Measurements from ENCODE around the gene PPP3CA.

The PPP3CA gene

GRCh38 chr4:101055392-101055791 is 291.9 kb downstream of the PPP3CA start:
- no peaks in the 10 kb centered on the region for H3K79me1 ChIP-seq (ENCODE audit: low read length)
- H2BK5ac ChIP-seq (ENCODE audit: low read length) = no peak overlapping the region
- no peak overlapping the region for H2AK5ac ChIP-seq (ENCODE audit: low read length)
- H3K79me2 ChIP-seq (ENCODE audit: control insufficient read depth, insufficient read depth, low read length) = no peaks in the 10 kb centered on the region
- no peak overlapping the region for H3K9ac ChIP-seq (ENCODE audit: low read length)
- H2BK120ac ChIP-seq (ENCODE audit: low read depth, low read length) = no peak overlapping the region
- no peak overlapping the region for H3K18ac ChIP-seq (ENCODE audit: low read length)
- no peaks in the 10 kb centered on the region for H3K27me3 ChIP-seq (ENCODE audit: insufficient read depth, low read length, poor library complexity)
- H4K8ac ChIP-seq (ENCODE audit: low read depth, low read length) = no peak overlapping the region
- no peak for DNase-seq
- H3K36me3 ChIP-seq (ENCODE audit: control insufficient read depth, insufficient read depth, low read length) = no peaks in the 10 kb centered on the region
- H3K4me1 ChIP-seq (ENCODE audit: control insufficient read depth, low read depth, low read length) = no peaks in the 10 kb centered on the region
- H3K23ac ChIP-seq (ENCODE audit: low read length) = no peak overlapping the region
- no peak overlapping the region for H3K4me3 ChIP-seq (ENCODE audit: low read length)
- H3K27ac ChIP-seq (ENCODE audit: low read depth, low read length) = no peak overlapping the region
- no peak overlapping the region for H3K56ac ChIP-seq (ENCODE audit: low read length)
- no peak overlapping the region for H3K4ac ChIP-seq (ENCODE audit: low read depth, low read length)
- no peak overlapping the region for H4K5ac ChIP-seq (ENCODE audit: low read length)
- no peak overlapping the region for H3K4me2 ChIP-seq (ENCODE audit: low read length)
- no CpG with 5 or more reads among the region's 2 CpGs for WGBS (ENCODE audit: extremely low coverage, insufficient coverage, low lambda C conversion rate)
- no peak overlapping the region for H2BK15ac ChIP-seq (replicated peaks; ENCODE audit: low read depth)

- H3K23ac ChIP-seq (ENCODE audit: low read length) = no peak overlapping the region
These were observed 296.5 kb downstream of the PPP3CA start for GRCh38 chr4:101050837-101051205.

DNA sequence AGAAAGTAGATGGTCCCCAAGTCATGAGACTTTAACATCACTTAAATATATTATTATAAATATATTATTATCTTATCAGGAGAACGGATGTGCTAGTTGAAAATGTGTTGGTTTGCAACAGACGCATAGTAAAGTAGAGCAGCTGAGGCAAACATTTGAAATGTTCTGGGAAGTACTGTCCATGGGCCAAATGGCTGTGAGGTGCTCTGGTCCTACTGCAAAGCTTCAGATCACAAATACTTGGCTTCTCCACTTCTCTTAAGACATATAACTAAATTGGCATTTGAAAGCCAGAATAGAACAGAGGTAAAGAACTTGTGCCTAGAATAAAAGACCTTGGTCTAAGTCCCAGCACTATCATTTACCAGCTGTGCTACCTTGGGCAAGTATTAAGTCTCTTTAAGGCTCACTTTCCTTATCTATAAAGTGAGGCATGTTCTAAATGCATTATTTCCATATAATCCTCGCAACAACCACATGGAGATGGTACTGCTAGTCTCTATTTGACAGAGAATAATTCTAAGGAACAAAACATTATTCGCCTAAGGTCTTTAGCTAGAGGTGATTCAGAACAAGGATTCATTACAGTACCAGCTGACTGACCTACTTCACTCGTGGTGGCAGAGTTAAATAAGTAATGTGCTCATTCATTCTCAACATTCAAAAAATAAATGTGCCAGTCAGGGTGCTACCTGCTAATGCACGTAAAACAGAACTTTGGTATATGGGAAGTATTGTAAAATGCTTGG is 297.1 kb downstream of the PPP3CA start:
- Histone ChIP-seq H2BK5ac (ENCODE audit: low read length) (no peak overlapping the region), H3K4me1 (ENCODE audit: control insufficient read depth, low read depth, low read length) (peaks cover 3% of the 10 kb centered on the region), H3K23ac (ENCODE audit: low read length) (no peak overlapping the region), H3K4ac (ENCODE audit: low read depth, low read length) (no peak overlapping the region), H3K4me2 (ENCODE audit: low read length) (no peak overlapping the region), H3K27ac (ENCODE audit: low read depth, low read length) (no peak overlapping the region), H3K79me1 (ENCODE audit: low read length) (no peaks in the 10 kb centered on the region), H3K36me3 (ENCODE audit: control insufficient read depth, insufficient read depth, low read length) (no peaks in the 10 kb centered on the region), H4K5ac (ENCODE audit: low read length) (no peak overlapping the region), H3K27me3 (ENCODE audit: insufficient read depth, low read length, poor library complexity) (no peaks in the 10 kb centered on the region), H2AK5ac (ENCODE audit: low read length) (no peak overlapping the region), H4K8ac (ENCODE audit: low read depth, low read length) (no peak overlapping the region), H3K56ac (ENCODE audit: low read length) (no peak overlapping the region), H2BK15ac (replicated peaks; ENCODE audit: low read depth) (no peak overlapping the region), H3K9ac (ENCODE audit: low read length) (no peak overlapping the region), H3K4me3 (ENCODE audit: low read length) (no peak overlapping the region), H3K79me2 (ENCODE audit: control insufficient read depth, insufficient read depth, low read length) (no peaks in the 10 kb centered on the region), H3K18ac (ENCODE audit: low read length) (no peak overlapping the region), H2BK120ac (ENCODE audit: low read depth, low read length) (no peak overlapping the region)
- WGBS (ENCODE audit: extremely low coverage, insufficient coverage, low lambda C conversion rate) = no CpG with 5 or more reads among the region's 6 CpGs
- no peak for DNase-seq

More at GRCh38 chr4:101050837-101051205, 296.5 kb downstream of the PPP3CA start:
- Histone ChIP-seq H2BK120ac (ENCODE audit: low read depth, low read length) (no peak overlapping the region), H2AK5ac (ENCODE audit: low read length) (no peak overlapping the region), H3K4me2 (ENCODE audit: low read length) (no peak overlapping the region), H3K18ac (ENCODE audit: low read length) (no peak overlapping the region), H4K8ac (ENCODE audit: low read depth, low read length) (no peak overlapping the region), H4K5ac (ENCODE audit: low read length) (no peak overlapping the region), H3K79me2 (ENCODE audit: control insufficient read depth, insufficient read depth, low read length) (no peaks in the 10 kb centered on the region), H3K9ac (ENCODE audit: low read length) (no peak overlapping the region), H3K27me3 (ENCODE audit: insufficient read depth, low read length, poor library complexity) (no peaks in the 10 kb centered on the region), H3K4me1 (ENCODE audit: control insufficient read depth, low read depth, low read length) (peaks cover 3% of the 10 kb centered on the region), H2BK15ac (replicated peaks; ENCODE audit: low read depth) (no peak overlapping the region), H3K4me3 (ENCODE audit: low read length) (no peak overlapping the region), H3K27ac (ENCODE audit: low read depth, low read length) (no peak overlapping the region), H3K56ac (ENCODE audit: low read length) (no peak overlapping the region), H2BK5ac (ENCODE audit: low read length) (no peak overlapping the region), H3K4ac (ENCODE audit: low read depth, low read length) (no peak overlapping the region), H3K36me3 (ENCODE audit: control insufficient read depth, insufficient read depth, low read length) (no peaks in the 10 kb centered on the region), H3K79me1 (ENCODE audit: low read length) (no peaks in the 10 kb centered on the region)
- DNase-seq = no peak
- no CpG with 5 or more reads among the region's 2 CpGs for WGBS (ENCODE audit: extremely low coverage, insufficient coverage, low lambda C conversion rate)

GRCh38 chr4:101049549-101050001 is 297.8 kb downstream of the PPP3CA start:
- Histone ChIP-seq H2BK15ac (replicated peaks; ENCODE audit: low read depth) (no peak overlapping the region), H3K27ac (ENCODE audit: low read depth, low read length) (no peak overlapping the region), H3K4me2 (ENCODE audit: low read length) (no peak overlapping the region), H3K79me1 (ENCODE audit: low read length) (no peaks in the 10 kb centered on the region), H2AK5ac (ENCODE audit: low read length) (no peak overlapping the region), H3K4ac (ENCODE audit: low read depth, low read length) (no peak overlapping the region), H3K27me3 (ENCODE audit: insufficient read depth, low read length, poor library complexity) (no peaks in the 10 kb centered on the region), H4K8ac (ENCODE audit: low read depth, low read length) (no peak overlapping the region), H3K36me3 (ENCODE audit: control insufficient read depth, insufficient read depth, low read length) (no peaks in the 10 kb centered on the region), H3K23ac (ENCODE audit: low read length) (no peak overlapping the region), H3K18ac (ENCODE audit: low read length) (no peak overlapping the region), H2BK120ac (ENCODE audit: low read depth, low read length) (no peak overlapping the region), H4K5ac (ENCODE audit: low read length) (no peak overlapping the region), H3K4me3 (ENCODE audit: low read length) (no peak overlapping the region), H2BK5ac (ENCODE audit: low read length) (no peak overlapping the region), H3K56ac (ENCODE audit: low read length) (no peak overlapping the region), H3K79me2 (ENCODE audit: control insufficient read depth, insufficient read depth, low read length) (no peaks in the 10 kb centered on the region), H3K4me1 (ENCODE audit: control insufficient read depth, low read depth, low read length) (peaks cover 3% of the 10 kb centered on the region), H3K9ac (ENCODE audit: low read length) (no peak overlapping the region)
- DNase-seq = no peak
- WGBS (ENCODE audit: extremely low coverage, insufficient coverage, low lambda C conversion rate) = no CpG with 5 or more reads among the region's 5 CpGs

DNA sequence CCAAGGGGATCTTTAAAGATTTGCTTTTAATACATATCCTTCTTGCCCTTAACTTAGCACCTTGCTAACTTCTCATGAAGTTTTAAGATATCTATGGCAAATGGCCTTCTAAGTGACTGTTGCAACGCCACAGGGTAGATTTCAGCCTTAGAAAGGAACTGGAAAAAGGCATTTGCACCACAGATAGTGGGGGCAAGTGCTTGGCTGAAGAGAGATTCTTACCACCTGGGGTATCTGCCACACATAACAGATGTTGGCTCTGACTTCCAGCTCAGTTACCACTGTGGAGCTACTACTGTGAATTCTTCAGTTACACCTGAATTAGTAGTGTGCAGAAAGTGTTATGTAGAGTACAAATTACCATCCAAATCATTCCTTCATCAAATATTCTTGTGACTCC is 302.6 kb downstream of the PPP3CA start:
- H3K4me2 ChIP-seq (ENCODE audit: low read length) = no peak overlapping the region
- no peak overlapping the region for H2AK5ac ChIP-seq (ENCODE audit: low read length)
- no peak overlapping the region for H3K9ac ChIP-seq (ENCODE audit: low read length)
- H3K4me3 ChIP-seq (ENCODE audit: low read length) = no peak overlapping the region
- H3K18ac ChIP-seq (ENCODE audit: low read length) = no peak overlapping the region
- no peak overlapping the region for H3K23ac ChIP-seq (ENCODE audit: low read length)
- H3K79me1 ChIP-seq (ENCODE audit: low read length) = no peaks in the 10 kb centered on the region
- DNase-seq = peak; percentile 67
- no peaks in the 10 kb centered on the region for H3K27me3 ChIP-seq (ENCODE audit: insufficient read depth, low read length, poor library complexity)
- no peak overlapping the region for H2BK15ac ChIP-seq (replicated peaks; ENCODE audit: low read depth)
- H3K56ac ChIP-seq (ENCODE audit: low read length) = no peak overlapping the region
- H3K4ac ChIP-seq (ENCODE audit: low read depth, low read length) = no peak overlapping the region
- WGBS (ENCODE audit: extremely low coverage, insufficient coverage, low lambda C conversion rate) = no CpG with 5 or more reads among the region's 1 CpG
- no peak overlapping the region for H2BK120ac ChIP-seq (ENCODE audit: low read depth, low read length)
- H3K79me2 ChIP-seq (ENCODE audit: control insufficient read depth, insufficient read depth, low read length) = no peaks in the 10 kb centered on the region
- H4K8ac ChIP-seq (ENCODE audit: low read depth, low read length) = no peak overlapping the region
- H3K27ac ChIP-seq (ENCODE audit: low read depth, low read length) = no peak overlapping the region
- no peak overlapping the region for H4K5ac ChIP-seq (ENCODE audit: low read length)
- no peak overlapping the region for H2BK5ac ChIP-seq (ENCODE audit: low read length)
- H3K36me3 ChIP-seq (ENCODE audit: control insufficient read depth, insufficient read depth, low read length) = no peaks in the 10 kb centered on the region
- no peaks in the 10 kb centered on the region for H3K4me1 ChIP-seq (ENCODE audit: control insufficient read depth, low read depth, low read length)

- no peaks in the 10 kb centered on the region for H3K27me3 ChIP-seq (ENCODE audit: insufficient read depth, low read length, poor library complexity)
- no peak overlapping the region for H4K8ac ChIP-seq (ENCODE audit: low read depth, low read length)
- H3K4me2 ChIP-seq (ENCODE audit: low read length) = no peak overlapping the region
- H3K4ac ChIP-seq (ENCODE audit: low read depth, low read length) = no peak overlapping the region
- no CpG with 5 or more reads among the region's 1 CpG for WGBS (ENCODE audit: extremely low coverage, insufficient coverage, low lambda C conversion rate)
- H3K56ac ChIP-seq (ENCODE audit: low read length) = no peak overlapping the region
- H3K9ac ChIP-seq (ENCODE audit: low read length) = no peak overlapping the region
- no peak overlapping the region for H3K23ac ChIP-seq (ENCODE audit: low read length)
- no peaks in the 10 kb centered on the region for H3K79me2 ChIP-seq (ENCODE audit: control insufficient read depth, insufficient read depth, low read length)
- no peaks in the 10 kb centered on the region for H3K79me1 ChIP-seq (ENCODE audit: low read length)
- H4K5ac ChIP-seq (ENCODE audit: low read length) = no peak overlapping the region
- DNase-seq = no peak
- no peak overlapping the region for H2BK120ac ChIP-seq (ENCODE audit: low read depth, low read length)
- no peak overlapping the region for H2AK5ac ChIP-seq (ENCODE audit: low read length)
- no peak overlapping the region for H2BK5ac ChIP-seq (ENCODE audit: low read length)
- H3K4me1 ChIP-seq (ENCODE audit: control insufficient read depth, low read depth, low read length) = no peaks in the 10 kb centered on the region
- H3K18ac ChIP-seq (ENCODE audit: low read length) = no peak overlapping the region
- H3K36me3 ChIP-seq (ENCODE audit: control insufficient read depth, insufficient read depth, low read length) = no peaks in the 10 kb centered on the region
- H3K27ac ChIP-seq (ENCODE audit: low read depth, low read length) = no peak overlapping the region
- H2BK15ac ChIP-seq (replicated peaks; ENCODE audit: low read depth) = no peak overlapping the region
- no peak overlapping the region for H3K4me3 ChIP-seq (ENCODE audit: low read length)
These were observed 304.5 kb downstream of the PPP3CA start for GRCh38 chr4:101042847-101043246.
